Dermis microvascular lymphatic vessel endothelial cell (primary cell): Measurements from ENCODE around the gene AMN. TPM values are rescaled to one million over a fixed set of nuclear protein-coding genes. Genes with fewer than 3 reads are reported as not detected.

Experiments used
- DNase-seq, 2 donors: peaks; one replicate each; pipeline versions ENCODE4 v3.0.0 to v3.0.0-alpha.2; 2010; ENCODE audit warnings: low read depth in 2 of 2
- total RNA-seq: library from RNA; depleted of rRNA; stranded (reverse); fragments of >200 nt; gene quantifications from 2 replicates; pipeline ENCODE4 v1.2.1, GENCODE V29; 2014

The AMN gene
- total RNA-seq, 1 donor from 2014 or later = 0.13 TPM

DNA sequence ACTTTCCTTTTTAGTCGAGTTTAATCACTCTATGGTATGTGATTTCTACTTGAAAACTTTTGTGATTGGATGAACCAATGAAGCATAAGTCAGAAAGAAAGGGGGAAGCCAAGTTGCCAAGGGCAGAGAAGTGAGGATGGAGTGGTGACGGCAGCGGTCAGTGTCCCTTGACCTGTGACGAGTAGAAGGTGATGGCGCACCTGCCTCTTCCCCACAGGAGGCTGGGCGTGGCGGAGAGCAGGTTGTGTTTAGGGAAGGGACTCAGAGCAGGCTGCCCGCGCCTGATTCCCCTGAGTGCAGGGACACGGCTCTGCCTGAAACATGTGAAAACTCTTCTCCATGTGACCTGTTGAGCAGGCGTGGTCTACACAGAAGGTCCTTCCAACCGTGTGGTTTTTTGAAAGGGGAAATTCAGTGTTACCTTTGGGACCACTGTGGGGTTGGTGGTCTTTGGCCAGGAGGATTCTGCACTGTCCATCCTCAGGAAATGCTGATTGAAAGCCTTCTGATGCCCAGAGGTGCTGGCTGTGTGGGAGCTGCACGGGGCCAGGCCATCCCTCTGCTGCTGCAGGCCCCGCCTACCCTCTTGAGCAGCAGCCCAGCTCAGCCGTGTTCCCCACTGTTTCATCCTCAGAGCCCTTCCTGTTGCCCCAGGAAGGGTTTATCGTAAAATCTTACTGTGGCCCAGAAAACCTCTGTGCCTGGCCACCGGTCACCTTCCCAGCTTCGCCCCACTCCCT lies 23.5 kb upstream of the AMN start:
- no peak for DNase-seq

DNA sequence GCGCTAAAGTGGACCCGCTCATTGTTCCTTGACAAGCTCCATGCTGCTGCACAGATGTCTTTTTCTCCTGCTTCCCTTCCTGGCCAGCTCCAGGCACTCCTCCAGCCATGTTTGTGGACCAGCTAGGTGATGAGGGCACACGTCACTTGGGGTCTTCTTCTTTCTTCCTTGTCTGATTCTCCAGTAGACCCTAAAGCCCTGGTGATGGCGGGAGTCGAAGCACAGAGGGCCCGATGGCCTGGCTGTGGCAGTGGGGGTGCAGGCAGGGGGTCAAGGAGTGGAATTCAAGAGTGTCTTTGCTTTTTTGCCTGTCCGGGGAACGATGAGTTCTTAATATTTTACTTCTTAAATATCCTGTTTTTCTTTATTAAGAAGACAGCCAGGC lies 23.0 kb upstream of the AMN start:
- no peak for DNase-seq

DNA sequence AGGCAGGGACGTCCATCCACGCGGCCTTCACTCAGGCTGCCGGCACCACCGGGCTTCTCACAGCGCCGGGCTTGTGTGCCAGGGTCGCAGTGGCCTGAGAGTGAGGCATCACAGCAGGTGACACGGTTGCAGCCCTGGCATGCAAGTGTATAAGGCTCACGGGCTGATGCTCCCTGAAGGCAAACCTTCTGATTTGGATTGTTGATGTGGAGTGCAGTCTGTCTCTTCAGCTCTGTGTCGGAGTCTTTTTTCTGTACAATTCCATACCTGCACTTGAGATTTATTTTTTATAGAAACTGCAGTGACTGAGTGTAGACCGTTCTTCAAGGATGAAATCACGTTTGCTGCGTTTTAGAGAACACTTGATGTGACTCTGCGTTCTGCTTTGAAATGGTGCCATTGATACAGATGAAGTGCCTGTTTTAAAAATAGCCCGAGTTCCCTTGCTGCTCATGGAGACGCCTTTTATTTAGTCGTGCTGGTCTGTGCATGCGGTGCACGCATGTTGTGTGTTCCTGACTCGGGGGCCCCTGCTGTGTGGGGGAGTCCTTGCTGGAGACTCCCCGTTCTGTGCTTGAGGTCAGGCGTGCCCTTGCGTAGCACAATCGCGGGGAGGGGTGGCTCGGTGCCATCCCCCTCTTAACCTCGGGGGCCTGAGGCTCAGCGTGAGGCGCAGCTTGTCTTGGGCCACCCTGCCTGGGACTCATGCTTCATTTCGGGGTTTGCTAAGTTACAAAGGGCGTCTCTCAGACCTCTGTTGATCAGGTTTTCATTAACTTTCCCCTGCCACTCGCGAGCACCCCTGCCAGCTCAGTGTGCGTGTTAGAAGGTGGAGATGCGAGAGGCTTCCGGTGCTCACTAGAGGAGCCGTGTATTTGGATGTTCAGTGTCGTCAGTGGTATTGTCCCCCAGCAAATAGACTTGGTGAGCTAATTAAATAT lies 21.6 kb upstream of the AMN start:
- DNase-seq = no peak

DNA sequence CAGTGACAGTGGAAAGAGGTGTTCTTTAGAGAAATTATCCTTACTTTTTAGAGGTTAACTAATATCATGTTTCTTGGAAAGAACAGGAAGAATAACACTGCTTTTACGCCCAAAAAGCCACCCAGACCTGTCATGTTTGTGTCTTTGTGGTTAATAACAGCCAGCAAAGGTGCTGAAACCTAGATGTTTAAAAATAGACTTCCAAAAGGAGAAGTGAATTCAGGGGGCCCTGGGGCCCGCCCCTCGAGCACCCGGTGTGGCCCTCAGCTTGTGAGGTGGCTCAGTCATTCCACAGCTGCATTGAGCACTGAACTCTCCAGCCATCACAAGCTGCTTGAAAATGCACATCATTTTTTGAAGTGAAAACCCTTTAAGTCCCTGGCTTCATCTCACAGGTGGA lies 20.8 kb upstream of the AMN start:
- DNase-seq = no peak

DNA sequence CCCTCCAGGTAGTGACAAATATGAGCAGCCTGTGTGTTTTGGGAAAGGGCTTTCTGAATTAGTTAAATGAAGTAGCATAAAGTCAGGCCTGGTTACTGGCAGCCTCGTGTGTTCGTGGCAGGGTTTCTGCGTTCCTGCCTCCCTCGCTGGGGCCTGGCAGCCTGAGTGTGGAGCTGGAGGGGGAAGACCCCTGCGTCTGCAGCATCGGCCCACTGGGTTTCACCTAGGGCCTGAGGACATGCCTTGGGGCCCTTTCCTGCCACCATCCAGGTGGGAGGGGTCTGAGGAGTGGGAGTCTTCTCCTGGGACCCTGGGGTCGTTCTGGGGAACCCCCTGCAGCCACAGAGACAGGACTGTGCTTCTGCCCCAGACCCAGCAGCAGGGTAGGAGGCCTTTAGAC lies 20.4 kb upstream of the AMN start:
- DNase-seq = no peak

DNA sequence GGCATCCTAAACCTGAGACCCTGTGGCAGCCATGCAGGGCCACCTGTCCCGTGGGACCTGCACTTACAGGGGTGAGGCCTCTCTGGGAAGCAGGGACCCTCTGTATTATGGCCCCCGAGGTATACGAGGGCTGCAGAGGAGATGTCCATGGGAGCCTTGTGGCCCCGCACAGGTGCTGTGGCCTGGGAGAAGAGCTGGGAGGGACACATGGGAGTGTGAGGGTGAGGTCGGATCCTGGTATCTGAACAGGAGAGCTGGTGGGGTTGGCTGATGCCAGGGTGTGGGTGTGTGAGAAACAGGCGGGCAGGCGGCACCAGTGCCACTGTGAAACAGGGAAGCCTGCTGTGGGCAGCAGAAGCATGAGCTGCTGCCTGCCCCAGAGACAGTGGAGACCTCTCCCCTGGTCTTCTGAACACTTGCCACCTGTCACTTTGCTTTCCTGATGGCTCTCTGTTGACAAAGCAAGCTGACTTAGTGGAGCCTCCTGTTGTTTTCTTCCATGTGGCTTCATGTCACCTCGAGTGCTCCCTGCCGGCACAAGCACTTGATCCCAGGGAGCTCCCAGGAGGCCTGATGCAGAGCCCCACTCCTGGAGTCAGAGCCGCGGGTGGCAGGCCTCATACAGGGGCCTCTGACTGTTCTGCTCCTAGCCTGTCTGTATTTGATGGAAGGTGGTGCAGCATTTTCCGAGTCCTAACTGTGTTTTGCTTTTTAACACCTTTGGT lies 19.8 kb upstream of the AMN start:
- no peak for DNase-seq

DNA sequence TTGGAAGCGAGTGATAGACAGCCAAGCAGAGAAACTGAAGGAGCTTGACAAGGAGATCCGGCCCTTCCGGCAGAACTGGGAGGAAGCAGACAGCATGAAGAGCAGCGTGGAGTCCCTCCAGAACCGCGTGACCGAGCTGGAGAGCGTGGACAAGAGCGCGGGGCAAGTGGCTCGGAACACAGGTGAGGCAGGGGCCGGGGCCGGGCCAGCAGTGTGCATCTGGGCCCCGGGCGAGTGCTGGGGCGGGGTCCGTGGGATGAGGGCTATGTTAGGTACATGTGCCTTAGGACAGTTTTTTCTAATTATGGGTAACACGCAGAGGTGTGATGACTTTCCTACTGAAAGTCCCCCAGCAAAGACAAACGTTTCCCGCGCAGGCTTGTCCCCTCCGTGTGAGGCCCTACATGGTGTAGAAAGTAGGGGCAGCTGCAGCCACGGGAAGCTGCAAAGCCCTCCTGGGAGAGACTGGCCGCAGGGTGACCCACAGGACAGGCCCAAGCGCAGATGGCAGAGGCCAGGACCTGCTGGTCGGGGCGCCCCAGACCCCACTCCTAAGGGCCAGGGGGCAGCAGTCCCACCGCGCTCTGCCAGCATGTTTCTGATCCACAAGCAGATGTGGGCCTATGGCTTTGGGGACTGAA lies 19.1 kb upstream of the AMN start:
- no peak for DNase-seq

DNA sequence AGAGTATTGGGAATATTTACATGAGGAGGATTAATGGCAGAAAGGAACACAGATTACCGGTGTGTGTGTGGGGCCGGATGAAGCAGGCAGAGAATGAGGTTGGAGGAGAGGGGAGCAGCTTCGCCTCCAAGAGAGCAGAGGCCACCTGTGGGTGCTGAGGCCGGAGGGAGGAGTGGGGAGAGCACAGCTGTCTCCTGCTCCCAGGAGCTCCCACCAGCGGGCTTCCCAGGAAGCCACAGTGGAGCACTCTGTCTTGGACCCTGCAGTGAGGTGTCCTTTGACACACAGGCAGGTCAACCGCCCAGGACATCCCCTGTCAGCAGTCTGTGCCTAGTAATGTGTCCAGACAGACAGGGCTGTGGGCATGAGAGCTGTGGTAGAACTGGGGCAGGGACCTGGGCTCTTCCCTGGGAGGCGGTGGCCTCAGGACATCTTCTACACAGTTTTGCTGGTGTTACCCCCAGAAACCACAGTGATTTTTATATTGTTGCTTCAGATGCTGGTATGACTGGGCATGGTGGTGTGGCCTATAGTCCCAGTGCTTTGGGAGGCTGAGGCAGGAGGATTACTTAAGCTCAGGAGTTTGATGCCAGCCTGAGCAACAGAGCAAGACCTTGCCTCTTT lies 18.5 kb upstream of the AMN start:
- no peak for DNase-seq

DNA sequence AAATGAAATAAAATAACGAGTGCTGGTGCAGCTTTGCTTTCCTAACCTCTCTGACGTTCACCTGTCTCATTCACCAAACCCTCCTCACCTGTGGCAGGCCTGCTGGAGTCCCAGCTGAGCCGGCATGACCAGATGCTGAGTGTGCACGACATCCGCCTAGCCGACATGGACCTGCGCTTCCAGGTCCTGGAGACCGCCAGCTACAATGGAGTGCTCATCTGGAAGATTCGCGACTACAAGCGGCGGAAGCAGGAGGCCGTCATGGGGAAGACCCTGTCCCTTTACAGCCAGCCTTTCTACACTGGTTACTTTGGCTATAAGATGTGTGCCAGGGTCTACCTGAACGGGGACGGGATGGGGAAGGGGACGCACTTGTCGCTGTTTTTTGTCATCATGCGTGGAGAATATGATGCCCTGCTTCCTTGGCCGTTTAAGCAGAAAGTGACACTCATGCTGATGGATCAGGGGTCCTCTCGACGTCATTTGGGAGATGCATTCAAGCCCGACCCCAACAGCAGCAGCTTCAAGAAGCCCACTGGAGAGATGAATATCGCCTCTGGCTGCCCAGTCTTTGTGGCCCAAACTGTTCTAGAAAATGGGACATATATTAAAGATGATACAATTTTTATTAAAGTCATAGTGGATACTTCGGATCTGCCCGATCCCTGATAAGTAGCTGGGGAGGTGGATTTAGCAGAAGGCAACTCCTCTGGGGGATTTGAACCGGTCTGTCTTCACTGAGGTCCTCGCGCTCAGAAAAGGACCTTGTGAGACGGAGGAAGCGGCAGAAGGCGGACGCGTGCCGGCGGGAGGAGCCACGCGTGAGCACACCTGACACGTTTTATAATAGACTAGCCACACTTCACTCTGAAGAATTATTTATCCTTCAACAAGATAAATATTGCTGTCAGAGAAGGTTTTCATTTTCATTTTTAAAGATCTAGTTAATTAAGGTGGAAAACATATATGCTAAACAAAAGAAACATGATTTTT lies 17.1 kb upstream of the AMN start:
- DNase-seq = no peak

DNA sequence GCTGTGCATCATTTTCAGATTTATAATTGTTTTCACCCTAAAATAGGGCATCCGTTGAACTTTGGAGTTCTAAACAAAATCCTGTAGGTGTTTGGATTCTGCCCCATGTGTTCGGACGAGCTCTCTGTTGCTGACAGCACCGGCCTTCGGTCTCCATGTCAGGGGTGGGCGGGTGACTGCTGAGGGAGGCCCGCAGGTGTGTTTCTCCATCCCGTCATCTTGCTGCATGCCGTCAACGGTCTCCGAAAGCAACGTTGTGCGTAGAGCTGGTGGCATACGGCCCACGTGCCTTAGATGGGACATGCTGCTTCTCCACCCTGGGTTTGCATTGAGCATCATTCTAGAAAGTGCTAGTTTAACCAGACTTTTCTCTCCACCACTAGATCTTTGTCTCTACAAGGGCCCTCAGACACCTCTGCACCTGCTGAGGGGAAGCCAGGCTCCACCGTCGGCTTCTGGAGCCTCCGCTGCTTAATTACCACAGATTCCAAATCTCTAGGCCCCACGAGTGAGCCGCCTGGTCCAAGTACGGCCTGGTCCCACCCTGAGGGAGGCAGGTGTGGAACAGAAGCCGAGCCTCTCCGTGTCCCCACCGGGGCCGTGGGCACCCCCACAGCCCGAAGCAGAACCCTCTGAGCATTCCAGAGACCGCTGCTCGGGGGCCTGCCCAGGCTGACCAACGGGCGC lies 15.7 kb upstream of the AMN start:
- DNase-seq = no peak

DNA sequence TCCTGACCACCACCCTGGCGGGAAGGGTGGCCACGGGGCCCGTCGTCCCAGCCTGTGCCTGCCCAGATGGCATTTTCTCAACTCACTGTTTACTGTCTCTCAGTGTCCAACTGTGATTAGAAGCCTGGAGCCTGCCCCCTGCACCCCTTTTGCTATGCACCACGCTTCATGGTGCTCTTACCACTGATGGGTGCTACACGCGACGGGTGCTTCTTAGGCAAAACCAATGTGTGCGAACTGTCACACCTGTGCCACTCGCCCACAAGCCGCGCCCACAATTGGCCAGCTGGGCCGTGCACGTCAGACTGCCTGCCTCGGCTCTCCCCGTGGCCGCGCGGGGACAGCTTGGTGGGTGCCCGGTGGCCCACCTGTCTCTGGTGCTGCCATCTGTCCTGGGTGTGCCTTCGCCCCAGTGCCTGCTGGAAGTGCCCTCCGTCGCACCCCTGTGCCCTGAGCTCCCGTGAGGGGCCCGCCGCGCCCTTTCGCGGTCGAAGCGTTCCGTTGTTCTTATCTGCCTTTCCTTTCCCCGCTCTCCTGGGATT lies 15.1 kb upstream of the AMN start:
- DNase-seq = no peak

DNA sequence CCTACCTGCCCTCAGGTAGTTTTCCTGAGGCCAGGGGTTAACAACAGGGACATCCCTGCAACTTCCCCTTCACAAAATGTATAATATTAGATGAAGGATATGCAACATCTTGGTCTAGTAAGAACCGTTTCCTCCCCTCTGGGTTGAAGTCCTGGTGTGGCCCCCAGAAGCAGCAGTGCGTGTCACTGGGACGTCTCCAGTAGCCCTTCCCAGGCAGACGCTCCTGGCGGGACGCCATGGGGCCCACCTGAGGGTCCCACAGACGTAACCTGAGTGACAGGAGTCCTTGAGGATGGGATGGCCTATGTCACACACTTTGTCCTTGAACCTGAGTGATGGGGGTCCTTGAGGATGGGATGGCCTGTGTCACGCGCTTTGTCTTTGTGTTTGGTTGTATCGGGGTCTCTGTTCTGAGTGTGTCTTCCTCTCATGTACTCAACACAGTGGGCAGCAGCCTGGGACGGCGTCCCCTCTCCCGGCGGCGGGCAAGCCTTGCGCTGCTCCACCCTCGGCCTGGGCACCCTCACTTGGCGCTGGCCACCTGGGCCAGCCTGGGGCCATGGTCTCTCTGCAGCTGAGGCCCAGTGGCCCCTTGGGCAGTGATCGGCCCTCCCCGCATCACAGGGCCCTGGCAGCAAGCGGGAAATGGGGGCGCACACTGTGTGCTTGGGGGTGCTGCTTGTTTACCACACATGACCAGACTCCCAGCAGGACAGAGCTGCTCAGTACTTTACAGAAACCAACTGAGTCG lies 14.3 kb upstream of the AMN start:
- no peak for DNase-seq

DNA sequence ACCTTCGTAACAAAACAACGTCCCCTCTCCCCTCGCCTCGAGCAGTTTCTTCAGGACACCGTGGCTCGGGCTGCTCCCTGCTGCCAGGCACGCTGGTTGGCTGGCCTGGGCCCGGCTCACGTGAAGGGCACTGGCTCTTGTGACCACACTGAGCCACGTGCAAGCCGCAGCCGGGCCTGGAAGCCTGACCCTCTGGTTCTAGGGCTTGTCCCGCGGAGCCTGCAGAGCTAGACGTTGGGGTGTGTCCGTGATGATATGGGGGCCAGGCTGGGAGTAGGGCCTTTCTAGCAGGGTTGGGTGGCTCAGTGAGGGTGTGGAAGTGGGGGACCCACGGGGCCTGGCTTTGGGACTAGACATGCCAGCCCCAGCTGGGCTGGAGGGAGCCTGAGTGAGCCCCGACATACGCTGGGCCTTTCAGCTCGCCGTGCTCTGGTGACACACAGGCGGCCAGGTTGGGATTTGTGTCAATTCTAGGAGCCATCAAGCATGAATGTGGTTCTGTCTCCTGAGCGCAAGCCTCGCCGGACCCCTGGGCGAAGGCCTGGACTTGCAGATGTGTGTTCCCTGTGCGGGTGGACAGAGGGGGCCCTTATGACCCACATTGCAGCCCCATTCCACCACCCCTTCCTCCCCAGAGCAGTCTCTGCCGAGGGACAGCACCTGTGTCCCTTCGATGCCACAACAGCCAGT lies 13.6 kb upstream of the AMN start:
- no peak for DNase-seq

DNA sequence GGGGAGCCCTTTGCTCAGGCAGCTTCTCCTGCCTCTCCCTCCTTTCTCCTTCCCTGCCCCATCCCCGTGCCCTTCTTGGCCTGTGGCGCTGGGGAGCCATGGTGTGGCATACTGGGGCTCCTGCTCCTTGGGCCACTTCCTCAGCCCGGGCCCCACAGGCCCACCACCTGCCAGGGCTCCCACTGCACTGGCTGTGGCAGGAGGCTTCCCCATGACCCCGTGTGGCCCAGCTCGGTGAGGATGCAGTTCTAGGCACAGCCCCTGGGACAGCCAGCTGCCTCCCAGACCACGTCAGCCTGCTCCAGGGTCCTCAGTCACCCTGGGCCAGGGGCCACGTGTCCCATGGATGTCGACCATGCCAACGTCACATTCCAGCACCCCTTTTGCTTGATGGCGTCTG lies 13.0 kb upstream of the AMN start:
- DNase-seq = no peak

DNA sequence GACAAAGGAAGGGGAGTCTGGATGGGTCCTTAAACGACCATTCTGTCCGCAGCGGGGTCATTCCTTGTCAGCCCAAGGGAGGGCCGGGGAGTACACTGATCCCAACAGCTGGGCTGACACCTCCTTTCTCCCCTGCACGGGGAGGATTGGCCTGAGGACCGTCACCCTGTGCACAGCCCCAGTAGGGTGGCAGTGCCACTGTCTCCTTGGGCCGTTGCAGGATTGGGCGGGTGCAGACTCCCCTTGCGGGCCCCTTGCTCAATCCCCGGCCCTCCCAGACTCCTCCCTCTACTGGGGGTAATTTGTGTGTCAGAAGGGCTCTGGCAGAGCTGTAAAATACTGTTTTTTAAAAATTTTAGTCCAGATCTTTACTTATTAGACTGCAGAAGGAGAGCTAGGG lies 12.6 kb upstream of the AMN start:
- no peak for DNase-seq

DNA sequence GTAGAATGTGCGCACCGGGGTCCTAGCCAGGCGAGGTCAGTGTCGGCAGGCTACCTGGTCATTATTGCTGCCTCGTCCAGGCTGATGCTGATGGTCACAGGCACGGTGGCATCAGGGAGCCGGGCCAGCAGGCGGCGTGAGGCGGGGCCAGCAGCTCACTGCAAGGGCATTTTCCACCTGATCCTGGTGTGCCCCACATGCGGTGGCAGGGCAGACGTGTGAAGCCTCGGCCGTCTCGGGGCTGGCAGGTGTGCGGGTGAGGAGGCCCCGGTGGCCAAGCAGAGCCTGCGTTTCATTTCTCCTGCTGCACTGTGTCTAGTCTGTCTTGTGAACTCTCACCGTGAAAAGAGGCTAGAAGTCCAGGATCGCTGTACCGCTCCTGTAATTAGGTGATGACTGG lies 12.0 kb upstream of the AMN start:
- no peak for DNase-seq

DNA sequence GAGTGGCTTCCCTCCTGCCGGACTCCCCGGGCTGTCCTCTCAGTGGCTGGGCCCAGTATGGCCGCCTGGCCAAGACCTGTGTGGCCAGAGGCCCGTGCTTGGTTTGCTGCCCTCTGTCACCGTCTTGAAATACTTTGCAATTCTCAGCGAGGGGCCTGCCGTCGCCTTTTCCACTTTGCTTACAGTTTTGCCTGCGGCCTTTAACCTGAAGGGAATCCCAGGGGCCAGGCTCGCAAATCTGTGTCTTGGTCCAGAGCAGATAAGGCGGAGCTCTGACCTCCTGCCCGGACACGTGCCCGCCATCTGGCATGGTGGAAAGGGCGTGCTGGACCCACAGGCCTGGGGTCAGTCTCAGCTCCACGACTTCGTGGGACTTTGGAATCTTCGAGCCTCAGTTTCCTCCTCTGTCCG lies 10.9 kb upstream of the AMN start:
- DNase-seq = no peak
